HG03139 (cell line): ENCODE results near the gene CACNA1E.
A peak's percentile ranks its signal among the peaks of the same experiment; 100 is the strongest.

Source experiments
- ATAC-seq: cut with Tn5 transposase; IDR thresholded peaks from one replicate; pipeline ENCODE4 v1.9.1; 2021; ENCODE audit not compliant: unreplicated experiment

Gene CACNA1E

DNA sequence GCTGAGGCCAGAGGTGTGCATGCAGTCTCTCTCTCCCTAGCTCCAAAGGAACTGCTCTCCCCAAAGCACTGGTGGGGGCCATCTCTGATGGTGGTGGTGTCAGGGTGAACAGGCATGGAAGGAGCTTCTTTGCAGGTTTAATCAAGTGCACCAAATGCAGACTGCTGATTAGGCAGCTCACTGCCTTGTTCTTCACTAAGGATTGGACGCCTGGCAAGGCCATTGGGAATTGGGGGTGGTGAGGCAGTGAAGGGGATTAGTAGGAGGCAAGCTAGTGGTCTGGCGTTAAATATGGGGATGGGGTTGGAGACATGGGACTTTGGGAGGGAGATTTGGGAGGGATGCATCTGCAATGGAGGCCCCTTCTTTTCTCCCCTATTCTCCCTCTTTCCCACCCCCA, 1.5 kb downstream of the CACNA1E start:
- no peak for ATAC-seq

DNA sequence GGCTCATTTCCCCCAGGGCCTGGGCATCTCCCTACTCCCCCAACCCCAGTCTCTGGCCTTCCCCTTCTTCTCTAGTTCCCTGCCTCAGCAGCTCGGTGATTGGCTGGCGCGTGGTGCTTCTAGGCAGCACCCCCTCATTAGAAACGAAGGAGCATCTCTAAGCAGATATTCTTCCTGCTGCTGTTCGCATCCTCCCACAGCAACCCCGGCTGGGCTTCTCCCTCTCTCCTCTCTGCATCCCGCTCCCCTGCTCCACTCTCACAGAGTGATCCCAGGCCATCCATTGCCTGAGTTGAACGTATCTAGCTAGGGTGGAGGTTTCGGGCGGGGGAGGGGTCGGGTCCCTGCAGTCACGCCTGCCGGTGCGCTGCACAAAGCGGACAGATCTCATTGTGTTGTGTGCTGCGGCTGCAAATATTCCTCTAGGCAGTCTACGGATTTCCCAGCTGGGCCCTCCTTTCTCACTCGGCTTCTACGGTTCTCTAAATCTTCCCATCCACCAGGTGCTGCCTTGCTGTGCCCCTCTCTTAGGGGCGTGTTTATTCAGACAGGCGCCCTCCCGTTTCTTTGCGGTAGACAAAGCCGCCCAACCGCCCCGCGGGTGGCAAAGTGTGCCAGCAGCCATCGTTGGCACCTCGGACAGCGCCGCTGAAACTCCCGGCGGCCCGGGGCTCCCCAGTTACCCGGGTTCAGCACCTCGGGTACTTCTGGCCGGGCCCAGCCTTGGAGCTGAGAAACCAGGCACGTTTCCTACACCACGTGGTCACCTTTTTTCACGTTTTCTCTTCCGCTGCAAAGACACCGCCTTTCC, 2.2 kb downstream of the CACNA1E start:
- no peak for ATAC-seq

DNA sequence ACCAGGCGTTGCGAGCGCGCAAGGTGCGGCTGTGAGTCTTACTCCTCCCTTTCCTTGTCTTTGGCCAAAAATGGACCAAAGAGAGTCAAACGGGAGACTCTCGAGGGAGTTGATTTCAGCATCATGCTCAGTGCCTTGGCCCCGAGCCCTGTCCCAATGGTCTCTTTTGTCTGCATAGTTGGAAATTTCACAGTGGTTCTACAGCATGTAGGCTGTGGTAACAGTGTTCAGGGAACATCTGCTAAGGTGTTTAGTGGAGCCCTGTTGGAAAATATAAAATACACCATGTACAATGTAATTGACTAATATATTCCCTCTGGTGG, 2.7 kb downstream of the CACNA1E start:
- no peak for ATAC-seq

DNA sequence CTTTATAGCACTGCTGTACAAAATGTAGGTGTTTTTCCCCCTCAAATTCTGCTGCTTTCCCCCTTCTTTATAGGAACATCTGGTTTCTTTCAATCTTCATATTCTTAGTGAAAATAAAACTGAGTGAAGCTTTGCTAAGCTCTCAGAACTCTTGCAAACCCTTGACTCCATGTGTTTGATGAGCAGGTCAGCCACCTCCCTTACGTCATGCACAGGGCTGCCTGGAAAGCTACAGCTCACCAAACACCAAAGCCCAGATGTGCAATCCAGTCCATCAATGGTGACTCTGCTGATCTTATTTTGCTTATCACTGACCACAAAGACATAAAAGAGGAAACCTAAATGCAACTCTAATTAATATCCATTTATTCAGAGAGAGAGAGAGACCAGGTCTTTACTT, 5.5 kb downstream of the CACNA1E start:
- ATAC-seq = no peak

DNA sequence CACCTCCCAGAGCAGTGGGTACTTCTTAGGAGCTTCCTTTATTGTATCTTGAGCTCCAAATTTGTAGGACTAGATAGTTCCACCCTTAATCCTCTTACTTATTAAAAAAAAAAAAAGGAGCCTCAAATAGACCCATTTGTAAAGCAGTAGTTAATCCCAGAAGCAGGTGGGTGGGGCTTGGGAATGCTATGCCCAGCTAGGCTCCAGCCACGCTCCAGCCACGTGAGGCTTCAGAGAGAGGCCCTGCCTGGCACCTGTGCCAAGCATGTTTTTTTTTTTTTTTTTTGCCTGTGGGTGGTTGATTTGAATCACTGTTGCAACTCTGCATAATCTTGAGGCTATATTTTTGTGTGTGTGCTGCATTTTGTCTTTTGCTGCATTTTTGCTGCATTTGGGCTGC, 7.0 kb downstream of the CACNA1E start:
- ATAC-seq = no peak

DNA sequence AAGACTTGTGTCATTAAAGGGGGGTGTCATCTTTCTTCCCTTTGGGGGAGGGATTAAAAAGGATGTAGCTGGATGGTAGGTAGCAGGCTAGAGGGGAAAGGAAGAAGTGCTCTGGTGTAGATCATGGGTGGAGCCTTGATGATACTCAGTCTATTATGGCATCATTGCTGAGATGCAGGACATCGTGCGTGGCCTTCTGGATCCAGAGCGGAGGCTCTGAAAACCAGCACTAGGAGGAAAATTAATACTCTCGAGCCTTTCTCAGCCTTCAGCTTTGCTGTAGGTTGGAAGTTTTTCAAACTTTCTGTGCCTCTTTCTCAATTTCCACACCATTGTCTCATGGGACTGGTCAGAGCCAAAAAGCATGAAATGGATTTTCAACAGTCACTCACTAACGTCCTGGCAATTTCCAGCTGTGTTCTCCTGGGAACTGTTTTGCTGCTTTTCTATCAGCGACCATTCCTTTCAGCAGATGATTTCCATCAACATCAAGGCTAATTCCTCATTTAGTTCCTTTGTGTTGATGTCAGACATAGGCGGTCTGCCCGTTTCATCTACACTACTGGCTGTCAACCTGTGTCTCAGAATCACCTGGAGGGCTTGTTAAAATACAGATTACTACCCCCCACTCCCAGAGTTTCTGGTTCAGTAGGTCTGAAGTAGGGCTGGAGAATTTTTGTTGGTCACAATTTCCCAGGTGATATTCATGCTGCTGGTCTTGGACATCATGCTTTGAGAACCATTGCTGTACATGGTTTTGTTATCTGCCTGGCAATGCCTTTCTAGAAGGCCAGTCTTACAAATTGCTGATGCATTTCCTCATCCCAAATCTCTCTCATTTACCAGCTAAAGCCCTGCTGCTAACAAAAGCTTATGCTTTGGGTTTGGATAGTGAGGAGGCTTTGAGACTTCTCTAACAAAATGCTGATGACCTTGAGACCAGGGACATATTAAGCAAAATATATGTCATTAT, 7.7 kb downstream of the CACNA1E start:
- ATAC-seq = no peak

DNA sequence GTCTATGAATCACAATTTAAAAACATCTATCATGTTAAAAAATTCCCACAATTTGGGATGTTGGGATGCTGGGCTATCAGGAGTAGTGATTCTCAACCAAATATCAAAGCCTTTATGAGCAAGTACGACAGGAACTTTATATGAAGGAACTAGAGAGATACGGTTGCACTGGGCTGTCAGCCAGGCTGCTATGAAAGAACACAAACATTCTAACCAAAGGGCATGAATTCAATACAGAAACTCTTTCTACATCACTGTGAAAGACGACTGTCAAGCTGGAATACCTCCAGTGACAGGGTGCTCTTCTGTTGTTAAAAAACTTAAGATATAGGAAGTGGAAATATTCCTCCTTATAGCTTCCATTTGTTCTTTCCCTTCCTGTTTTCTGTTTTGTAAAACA, 9.8 kb downstream of the CACNA1E start:
- no peak for ATAC-seq

DNA sequence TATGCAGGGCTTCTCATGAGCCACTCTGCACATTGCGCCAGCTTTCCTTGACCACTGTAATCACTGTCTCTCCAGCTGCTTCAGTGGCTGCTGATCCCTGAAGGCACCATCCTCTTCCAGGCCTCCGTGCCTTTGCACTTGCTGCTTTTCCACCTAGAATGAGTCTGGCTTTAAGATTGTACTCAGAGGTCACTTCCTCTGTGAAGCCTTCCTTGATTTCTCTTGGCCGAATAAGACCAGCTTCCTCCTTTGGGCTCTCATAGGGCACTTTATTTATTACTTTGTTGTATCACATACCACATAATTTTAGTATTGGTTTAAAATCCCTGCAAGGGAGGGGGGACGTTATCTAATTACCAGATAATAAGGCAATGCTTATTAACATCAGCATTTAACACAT, 10.6 kb downstream of the CACNA1E start:
- no peak for ATAC-seq

DNA sequence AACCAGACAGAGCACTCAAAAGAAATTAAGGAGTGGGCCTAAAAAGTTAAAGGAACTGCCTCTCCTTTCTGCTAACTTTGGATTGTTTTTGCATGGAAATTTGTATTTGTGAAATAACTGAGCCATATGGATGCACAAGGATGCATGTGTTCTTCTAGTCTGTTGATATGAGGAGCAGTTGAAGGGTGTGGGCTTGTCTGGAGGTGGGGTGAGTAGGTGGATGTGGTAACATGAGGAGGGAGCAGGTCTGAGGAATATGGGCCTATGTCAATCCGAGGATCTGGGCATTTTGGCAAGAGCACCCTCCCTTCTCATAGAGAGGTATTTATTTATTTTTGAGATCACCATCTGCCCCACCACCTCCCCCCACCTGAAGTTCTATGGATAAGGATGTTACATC, 13.4 kb downstream of the CACNA1E start:
- ATAC-seq = no peak

DNA sequence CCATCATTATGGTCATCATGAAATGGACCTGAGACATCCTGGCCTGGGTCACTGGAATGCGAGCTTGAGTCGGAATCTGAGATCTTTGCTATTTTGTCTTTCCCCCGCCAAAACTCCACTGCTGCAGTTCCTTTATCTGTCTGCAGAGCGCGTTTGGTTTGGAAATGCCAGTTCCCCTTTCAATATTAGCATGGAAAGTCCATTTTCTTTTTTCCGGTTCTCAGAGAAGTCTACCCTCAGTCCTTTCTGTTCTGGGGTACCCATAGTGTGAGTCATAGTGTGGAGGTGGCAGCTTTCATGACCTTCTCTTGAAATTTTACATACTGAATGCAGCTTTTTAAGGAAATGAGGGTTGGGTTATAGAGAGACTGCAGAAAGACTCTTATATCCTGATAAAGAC, 14.6 kb downstream of the CACNA1E start:
- ATAC-seq = no peak

DNA sequence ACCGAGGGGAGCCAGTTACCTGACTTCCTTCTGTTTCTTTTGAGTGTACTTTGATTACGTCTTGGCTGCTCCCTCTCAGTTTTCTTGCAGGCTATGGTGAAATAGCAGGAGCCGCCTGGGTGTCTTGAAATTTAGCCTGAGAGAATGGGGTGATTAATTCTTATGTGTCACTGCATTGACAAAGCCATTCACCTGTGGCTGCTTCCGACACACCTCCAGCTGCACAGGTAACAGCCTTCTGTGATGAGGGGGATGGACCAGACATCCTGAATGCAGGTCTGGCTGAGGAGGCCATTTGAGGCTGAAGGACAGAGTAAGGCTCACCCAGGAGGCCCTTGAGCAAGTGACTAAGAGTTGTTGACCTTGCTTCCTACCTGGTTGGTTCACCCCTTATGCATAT, 16.5 kb downstream of the CACNA1E start:
- ATAC-seq = no peak

DNA sequence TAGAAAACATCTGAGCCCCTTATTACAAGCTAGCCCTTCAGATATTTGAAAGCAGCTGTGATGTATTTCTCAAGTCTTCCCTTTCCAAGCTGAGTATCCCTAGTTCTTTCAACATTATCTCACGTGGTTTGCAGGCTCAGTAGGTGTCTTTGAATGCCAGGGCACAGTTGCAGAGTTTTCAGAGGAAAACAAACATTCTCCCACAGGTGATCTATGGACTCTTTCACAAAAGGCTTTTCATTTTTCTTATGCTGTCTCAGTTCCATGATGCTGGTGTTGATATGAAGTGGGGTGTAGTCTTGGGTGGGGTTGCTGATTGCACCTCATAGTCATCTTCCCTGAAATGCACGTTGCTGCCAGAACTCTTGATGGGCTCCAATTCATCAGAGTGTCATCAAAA, 17.3 kb downstream of the CACNA1E start:
- ATAC-seq = no peak

DNA sequence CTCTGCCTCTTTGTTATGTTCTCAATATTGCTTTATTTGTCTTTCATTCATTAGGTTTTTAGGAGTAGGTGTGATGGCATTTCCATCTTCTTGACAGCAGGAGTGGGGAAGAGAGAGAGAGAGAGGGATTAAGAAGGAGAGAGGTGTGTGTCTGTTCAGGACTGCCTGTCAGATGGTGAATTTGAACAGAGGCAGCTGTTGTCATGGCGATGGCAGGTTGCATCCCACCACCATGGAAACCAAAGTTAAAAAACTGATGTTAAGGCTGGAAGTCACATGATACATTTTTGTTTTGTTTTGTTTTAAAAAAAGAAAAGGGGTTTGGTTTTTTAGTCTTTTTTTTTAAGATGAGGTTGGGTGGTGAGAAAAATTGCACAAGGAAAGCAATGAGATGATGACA, 18.3 kb downstream of the CACNA1E start:
- ATAC-seq = no peak

DNA sequence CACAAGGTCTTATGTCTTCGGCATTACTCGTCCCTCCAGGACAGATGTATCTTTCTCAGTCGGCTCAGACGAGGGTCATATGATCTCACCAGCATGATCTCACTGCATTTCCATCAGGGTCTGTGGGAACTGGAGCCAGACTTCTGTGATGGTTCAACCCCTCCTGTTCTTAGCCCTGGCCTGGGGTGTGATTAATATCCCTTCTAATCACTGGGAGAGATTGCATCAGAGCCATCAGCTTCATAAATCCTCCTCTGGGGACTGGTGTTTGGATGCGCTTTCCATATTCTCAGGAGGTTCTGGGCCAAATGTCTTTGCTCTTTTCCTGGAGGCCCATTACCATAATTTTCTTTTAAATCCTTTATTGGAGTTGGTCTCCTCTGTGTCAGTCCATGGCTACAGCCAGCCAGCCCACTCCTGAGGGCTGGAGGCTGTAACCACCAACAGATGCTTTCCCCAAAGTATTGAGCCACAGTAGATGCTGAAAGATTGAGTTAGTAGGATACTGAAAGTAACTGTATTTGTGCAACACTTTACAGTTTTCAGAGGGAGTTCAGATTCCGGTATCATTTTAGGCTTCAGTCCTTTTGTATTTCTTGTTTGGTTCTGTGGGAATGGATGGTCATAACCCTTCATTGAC, 20.0 kb downstream of the CACNA1E start:
- ATAC-seq = no peak

DNA sequence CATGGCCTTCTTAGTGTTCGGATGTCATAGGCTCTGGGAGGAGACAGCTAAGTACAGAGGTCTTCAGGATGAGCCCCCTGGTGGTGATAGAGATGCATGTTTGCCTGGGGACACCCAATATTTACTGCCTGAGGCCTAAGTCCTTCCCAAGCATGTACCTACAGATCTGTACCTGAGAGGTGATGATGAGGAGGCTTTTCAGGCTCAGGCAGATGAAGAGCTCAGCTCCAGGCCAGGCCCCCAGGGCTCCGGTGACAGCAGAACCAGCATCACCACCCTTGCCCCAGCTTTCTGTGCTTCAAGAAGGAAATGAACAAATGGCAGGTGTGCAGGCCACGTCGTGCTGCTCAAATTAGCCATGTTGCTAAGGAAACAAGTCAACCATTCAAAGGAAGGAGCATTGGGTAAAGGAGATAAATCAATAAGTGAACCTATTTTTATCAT, 21.1 kb downstream of the CACNA1E start:
- ATAC-seq = peak; percentile 45

DNA sequence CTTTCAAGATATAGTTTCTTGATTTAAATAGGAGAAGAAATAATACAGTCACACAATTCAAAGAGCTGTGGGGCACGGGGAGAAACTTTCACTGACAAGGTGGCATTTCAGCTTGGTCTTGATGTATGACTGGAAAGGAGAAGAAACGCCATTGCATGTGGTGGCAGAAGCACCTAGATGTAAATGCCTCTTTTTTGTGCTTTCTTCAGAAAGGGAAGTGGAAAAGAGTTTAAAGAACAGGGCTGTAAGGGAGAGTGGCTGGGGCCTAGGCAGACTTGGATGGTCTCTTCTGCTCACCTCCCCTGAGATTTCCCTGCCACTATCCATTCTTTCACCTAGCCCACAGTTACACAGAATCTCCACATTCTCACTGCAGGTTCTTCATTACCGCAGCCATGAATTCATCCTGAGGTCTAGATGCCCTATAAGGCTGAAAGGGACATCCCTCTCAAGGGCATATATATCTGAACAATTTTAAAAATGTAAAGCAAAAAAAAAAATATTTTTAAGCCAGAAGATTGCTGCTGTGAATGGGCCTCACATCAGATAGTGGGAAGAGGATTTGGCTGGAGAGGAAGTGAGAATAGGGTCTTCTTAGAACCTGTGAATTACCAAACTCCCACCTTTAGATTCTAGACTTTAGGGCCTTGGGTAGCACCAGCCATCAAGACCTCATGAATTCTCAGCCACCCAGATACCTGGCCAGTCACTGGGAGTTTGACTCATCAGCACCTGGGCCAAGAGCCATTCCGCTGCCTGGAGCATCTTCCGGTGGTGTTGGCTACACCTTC, 23.4 kb downstream of the CACNA1E start:
- ATAC-seq = no peak

DNA sequence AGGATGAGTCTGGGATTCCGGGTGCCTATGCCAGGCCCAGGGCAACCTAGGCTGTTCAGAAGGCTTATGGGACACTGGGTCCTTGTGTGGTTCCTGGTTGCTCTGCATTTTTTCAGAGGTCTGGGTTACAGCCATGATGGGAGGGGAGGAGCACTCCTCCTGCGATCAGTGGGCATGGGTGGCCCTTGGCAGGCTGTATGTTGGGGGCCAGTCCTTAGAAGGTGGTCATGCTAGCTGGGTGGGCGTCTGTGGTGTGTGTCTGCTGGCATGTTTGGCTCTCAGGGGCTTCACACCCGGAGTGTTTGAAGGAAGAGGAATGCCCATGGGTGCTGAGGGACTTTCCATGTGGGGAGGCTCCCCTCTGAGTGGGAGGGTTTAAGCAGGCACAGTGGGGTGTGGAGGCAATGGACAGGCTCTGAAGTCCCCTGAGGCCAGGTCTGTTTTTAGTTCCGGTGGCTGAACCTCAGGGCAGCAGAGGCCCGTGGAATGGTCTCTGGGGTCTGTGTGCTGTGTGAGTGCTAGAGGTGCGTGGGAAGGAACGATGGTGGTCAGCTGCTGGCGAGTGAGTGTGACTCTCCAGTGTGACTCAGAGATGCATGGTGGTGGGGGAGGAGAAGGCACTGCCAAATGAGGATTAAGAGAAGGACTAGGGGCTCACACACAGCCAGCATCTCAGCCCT, 25.3 kb downstream of the CACNA1E start:
- no peak for ATAC-seq

DNA sequence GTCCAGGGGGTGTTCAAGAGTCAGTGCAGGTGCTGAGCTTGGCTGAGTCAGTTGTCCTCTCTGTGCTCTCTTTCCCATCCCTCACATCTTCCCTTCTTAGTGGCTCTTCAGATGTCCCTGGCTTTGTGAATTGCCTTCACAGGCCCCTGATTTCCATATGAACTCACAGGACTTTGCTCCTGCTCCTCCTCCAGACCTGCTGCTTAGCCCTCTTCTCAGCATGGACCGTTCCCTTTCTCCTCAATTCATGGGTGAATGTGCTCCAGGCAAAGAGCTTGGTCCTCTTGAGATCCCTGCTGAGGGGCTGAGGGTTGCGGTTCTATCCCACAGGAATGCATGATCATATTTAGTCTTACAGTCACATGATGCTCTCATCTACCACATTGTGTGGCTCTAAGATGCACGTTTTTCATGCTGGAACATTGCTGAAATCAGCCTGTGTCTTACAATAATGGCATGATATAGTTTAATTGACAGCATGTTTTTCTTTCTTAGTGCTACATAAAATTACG, 30.5 kb downstream of the CACNA1E start:
- ATAC-seq = no peak

DNA sequence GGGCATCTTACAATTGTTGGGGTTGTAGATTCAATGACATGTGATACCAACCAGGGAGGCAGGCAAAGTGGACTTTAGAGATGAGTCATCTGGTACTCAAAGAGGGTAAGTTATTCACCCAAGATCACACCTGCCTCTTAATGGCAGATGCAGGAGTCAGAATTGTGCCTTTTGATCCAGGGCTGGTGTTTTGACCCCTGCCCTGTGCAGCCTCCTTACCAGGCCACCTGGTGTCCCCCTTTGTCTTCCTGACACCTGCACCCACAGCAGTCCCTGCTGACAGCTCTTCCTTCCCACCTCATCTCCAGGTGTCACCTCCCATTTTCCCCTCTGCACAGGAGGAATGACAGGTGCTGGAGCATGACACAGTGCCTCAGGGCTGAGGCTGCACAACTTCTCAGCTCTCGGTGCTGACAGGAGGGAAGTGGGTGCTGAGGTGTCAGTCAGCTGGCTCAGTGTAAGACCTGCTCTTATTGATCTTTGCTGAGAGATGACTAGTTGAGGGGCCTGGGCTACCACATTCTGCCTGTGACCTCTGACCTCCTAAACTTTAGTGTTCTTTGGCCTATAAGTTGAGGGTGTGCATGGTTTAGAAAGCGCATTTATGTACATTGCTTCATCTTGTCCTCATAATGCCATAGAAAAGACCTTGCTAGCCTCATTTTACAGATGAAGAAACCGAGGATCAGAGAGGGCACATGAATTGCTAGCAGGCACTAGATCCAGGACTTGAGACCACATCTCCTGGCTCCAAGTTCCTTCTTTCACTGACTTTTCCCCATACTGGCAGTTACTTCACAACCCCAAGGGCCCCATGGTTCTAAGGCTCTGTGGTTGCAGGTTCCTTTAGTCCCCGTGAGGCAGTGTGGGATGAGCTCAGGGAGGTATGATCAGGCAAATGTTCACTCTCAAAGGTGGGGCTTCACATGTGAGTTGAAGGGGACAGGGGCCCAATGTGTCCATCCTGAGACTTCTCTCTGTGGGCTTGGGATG, 31.3 kb downstream of the CACNA1E start:
- ATAC-seq = peak; percentile 60
